Activated B cell treated with CpG ODN at 0.5 μM for 24 hours (primary cell): ENCODE data around the gene ZYX. TPM values are rescaled to one million over a fixed set of nuclear protein-coding genes. Genes with fewer than 3 reads are reported as not detected.

Source experiments
- ATAC-seq: fragments of 200-7000 bp; cut with Tn5 transposase; one replicate; pipeline ENCODE4 v1.10.0; 2021; ENCODE audit warnings: low read depth, mild to moderate bottlenecking, moderate library complexity
- CTCF ChIA-PET: fragments of 350-600 bp; sonication (Branson Sonifier 250); formaldehyde crosslinking; loops from one replicate; lab custom pipeline; 2021; ENCODE audit warnings: antibody characterized with exemption; lab: Charles Lee
- POLR2A ChIA-PET: fragments of 350-600 bp; sonication (Branson Sonifier 250); formaldehyde crosslinking; loops from one replicate; lab custom pipeline; 2021; ENCODE audit warnings: antibody characterized with exemption; lab: Charles Lee
- DNase-seq: peaks from one replicate; pipeline ENCODE4 v3.0.0; 2022
- H3K27ac Mint-ChIP-seq: one replicate; pipeline ENCODE4 v1.8.0; 2020; ENCODE audit warnings: mixed read lengths
- H3K27me3 Mint-ChIP-seq: one replicate; pipeline ENCODE4 v1.8.0; 2021; ENCODE audit warnings: mixed read lengths
- H3K36me3 Mint-ChIP-seq: one replicate; pipeline ENCODE4 v1.8.0; 2021; ENCODE audit warnings: low read depth, mixed read lengths
- H3K4me1 Mint-ChIP-seq: one replicate; pipeline ENCODE4 v1.8.0; 2021; ENCODE audit warnings: mixed read lengths
- H3K4me3 Mint-ChIP-seq: one replicate; pipeline ENCODE4 v1.8.0; 2020; ENCODE audit warnings: mild to moderate bottlenecking, mixed read lengths
- H3K9me3 Mint-ChIP-seq: one replicate; pipeline ENCODE4 v1.8.0; 2020; ENCODE audit warnings: mixed read lengths
- CTCF ChIP-seq: fragments of 200-600 bp; IDR thresholded peaks from one replicate; pipeline ENCODE4 v1.8.0; 2022; ENCODE audit warnings: antibody characterized with exemption, mild to moderate bottlenecking
- intact Hi-C: fragments of 100-400 bp; cut with micrococcal nuclease; formaldehyde crosslinking; loops from one replicate; pipeline ENCODE4 v1.15.1; 2024
- total RNA-seq: library from RNA; stranded (reverse); gene quantifications from 2 replicates; pipeline ENCODE4 v1.2.3, GENCODE V29; 2022

The ZYX gene
- total RNA-seq, 1 donor from 2014 or later, result 101 TPM

- CTCF ChIA-PET, result no interaction called here
- H3K27ac Mint-ChIP-seq, result no peak overlapping the region
- peaks cover 28% of the 10 kb centered on the region for H3K27me3 Mint-ChIP-seq
- no peak for TF ChIP-seq CTCF
- H3K4me1 Mint-ChIP-seq, result no peaks in the 10 kb centered on the region
- POLR2A ChIA-PET, result no interaction called here
- ATAC-seq, result no peak
- H3K9me3 Mint-ChIP-seq, result no peaks in the 10 kb centered on the region
- intact Hi-C loops, result no loop called here
- H3K4me3 Mint-ChIP-seq, result no peak overlapping the region
- H3K36me3 Mint-ChIP-seq, result no peaks in the 10 kb centered on the region
- no peak for DNase-seq
These were observed 28.6 kb upstream of the ZYX start for GRCh38 chr7:143352531-143353002.

DNA sequence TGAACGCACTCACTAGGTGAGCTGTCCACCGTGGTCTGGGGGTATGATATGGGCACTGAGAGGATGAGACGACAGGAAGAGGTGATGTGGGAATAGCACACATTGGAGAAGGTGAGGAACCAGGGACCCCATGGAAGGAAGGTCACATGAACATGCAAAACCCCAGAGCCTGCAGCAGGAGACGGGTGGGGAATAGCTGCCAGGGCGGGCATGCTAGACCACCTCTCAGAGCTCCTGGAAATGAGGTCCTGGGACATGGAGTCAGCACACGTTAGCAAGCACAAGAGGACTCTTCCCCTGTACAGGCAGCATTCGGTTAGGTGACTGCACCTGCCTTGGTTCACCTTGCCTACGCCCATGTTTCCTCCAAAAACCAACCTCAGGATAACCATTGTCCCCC lies 26.8 kb upstream of the ZYX start:
- DNase-seq (no peak), ATAC-seq (no peak)
- TF ChIP-seq CTCF, result no peak
- Mint-ChIP-seq H3K4me1 (no peaks in the 10 kb centered on the region), H3K9me3 (no peaks in the 10 kb centered on the region), H3K27me3 (peaks cover 26% of the 10 kb centered on the region), H3K27ac (no peak overlapping the region), H3K36me3 (no peaks in the 10 kb centered on the region), H3K4me3 (no peak overlapping the region)
- ChIA-PET CTCF (no interaction called here), POLR2A (no interaction called here)
- intact Hi-C loops, result no loop called here

DNA sequence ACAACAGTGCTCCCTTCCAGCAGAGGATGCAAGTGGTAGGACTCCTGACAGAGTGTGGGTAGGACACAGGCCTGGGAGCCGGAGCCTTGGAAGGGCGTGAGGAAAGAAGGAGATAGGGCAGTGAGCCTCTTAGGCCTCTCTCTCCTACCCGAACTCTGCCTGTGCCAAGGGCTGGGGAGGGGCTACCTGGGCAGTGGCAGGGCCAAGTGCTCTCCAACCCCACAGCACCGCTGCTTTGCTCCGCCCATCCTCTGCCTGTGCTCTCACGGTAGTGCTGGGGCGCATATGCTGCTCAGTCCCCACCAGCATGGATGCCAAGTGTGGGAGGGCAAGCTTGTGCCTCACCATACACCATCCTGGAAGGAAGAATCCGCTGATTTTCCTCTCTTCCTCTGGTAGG lies 26.2 kb upstream of the ZYX start:
- no peak for DNase-seq
- H3K4me1 Mint-ChIP-seq, result no peaks in the 10 kb centered on the region
- TF ChIP-seq CTCF, result no peak
- intact Hi-C loops, result no loop called here
- no peak overlapping the region for H3K27ac Mint-ChIP-seq
- POLR2A ChIA-PET, result no interaction called here
- H3K9me3 Mint-ChIP-seq, result no peaks in the 10 kb centered on the region
- no peak overlapping the region for H3K4me3 Mint-ChIP-seq
- peaks cover 22% of the 10 kb centered on the region for H3K27me3 Mint-ChIP-seq
- CTCF ChIA-PET, result no interaction called here
- no peak for ATAC-seq
- H3K36me3 Mint-ChIP-seq, result no peaks in the 10 kb centered on the region

DNA sequence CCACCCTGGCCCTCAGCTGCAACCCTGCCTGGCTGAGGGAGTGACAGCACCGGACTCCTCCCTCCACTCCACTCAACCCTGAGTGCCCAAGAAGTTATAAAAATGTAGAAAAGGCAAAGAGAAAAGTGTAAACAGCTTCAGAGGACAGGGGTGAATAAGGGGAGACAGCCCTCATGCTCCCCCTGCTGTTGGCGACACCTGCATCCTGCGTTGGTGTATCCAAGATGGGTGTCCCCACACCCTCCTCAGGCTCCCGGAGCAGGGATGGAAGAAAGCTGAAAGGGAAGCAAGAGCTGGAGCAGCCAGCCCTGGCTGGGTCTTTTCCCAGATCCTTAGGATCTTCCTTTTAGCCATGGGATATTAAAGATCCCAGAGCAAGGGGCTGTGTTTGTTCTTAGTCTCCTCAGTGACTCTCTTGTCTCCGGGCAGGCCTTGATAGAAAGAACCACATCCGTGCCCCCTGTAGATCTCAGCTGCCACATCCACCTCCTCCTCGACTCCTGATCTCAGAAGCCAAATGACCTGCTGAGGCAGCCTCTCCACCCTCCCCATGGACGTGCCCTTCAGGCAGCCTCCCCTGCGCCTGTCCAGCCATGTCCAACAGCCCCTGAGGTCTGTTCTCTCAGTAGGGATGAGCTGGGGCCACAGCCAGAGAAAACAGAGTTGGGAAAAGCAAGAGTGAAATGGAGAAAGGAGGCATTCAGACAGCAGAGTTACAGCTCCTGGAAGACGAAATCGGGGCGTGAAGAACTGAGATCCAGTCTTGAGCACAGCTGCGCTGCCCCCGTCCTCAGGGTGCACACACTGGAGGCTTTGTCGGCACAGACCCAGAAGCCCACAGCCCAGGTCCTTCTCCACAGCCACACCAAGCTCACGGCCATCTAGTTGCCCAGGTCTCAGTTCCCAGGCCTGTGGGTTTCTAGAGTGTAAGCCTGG lies 25.4 kb upstream of the ZYX start:
- ChIA-PET POLR2A (interaction anchor here (0.6 kb wide), 1 partner anchor 68 kb away, joined by 6 read pairs; the partner anchor contains the start of gene CASP2), CTCF (no interaction called here)

More for the DNA sequence above, 25.4 kb upstream of the ZYX start:
- H3K9me3 Mint-ChIP-seq, result no peaks in the 10 kb centered on the region
- H3K27ac Mint-ChIP-seq, result no peak overlapping the region
- H3K36me3 Mint-ChIP-seq, result no peaks in the 10 kb centered on the region
- intact Hi-C loops, result no loop called here
- no peak overlapping the region for H3K4me3 Mint-ChIP-seq
- TF ChIP-seq CTCF, result no peak
- H3K27me3 Mint-ChIP-seq, result peaks cover 30% of the 10 kb centered on the region
- DNase-seq (no peak), ATAC-seq (no peak)
- peaks cover under 1% of the 10 kb centered on the region for H3K4me1 Mint-ChIP-seq
